HG02852 (cell line): ENCODE data around the gene CLIC4.
"Not testable (repeated sequence)": the region's sequence is repeated elsewhere in the genome, so short reads cannot be mapped to it uniquely, and the experiment has no call there.

ENCODE experiments used
- ATAC-seq: cut with Tn5 transposase; IDR thresholded peaks from one replicate; pipeline ENCODE4 v1.9.1; 2021; ENCODE audit warnings: mild to moderate bottlenecking, moderate library complexity; ENCODE audit not compliant: unreplicated experiment

Gene CLIC4

GRCh38 chr1:24769656-24770651 is 24.7 kb downstream of the CLIC4 start:
- no peak for ATAC-seq

GRCh38 chr1:24770881-24771280 is 25.6 kb downstream of the CLIC4 start:
- ATAC-seq: no peak

GRCh38 chr1:24771574-24771973 is 26.3 kb downstream of the CLIC4 start:
- no peak for ATAC-seq

- no peak for ATAC-seq
Measured at GRCh38 chr1:24773618-24774017, 28.4 kb downstream of the CLIC4 start.

- no peak for ATAC-seq
Measured at GRCh38 chr1:24775348-24775747, 30.1 kb downstream of the CLIC4 start.

- no peak for ATAC-seq
Measured at GRCh38 chr1:24775916-24776315, 30.7 kb downstream of the CLIC4 start.

- ATAC-seq: no peak
Measured at GRCh38 chr1:24776821-24777220, 31.6 kb downstream of the CLIC4 start.

- ATAC-seq: no peak
Measured at GRCh38 chr1:24778141-24778540, 32.9 kb downstream of the CLIC4 start.

- not testable (repeated sequence) for ATAC-seq
Measured at GRCh38 chr1:24779199-24779598, 34.0 kb downstream of the CLIC4 start.

- no peak for ATAC-seq
Measured at GRCh38 chr1:24779689-24780464, 34.6 kb downstream of the CLIC4 start.

GRCh38 chr1:24780626-24781025 is 35.4 kb downstream of the CLIC4 start:
- ATAC-seq: not testable (repeated sequence)

- no peak for ATAC-seq
Measured at GRCh38 chr1:24782689-24783088, 37.4 kb downstream of the CLIC4 start.

- no peak for ATAC-seq
Measured at GRCh38 chr1:24783713-24784112, 38.5 kb downstream of the CLIC4 start.

- no peak for ATAC-seq
Measured at GRCh38 chr1:24786191-24786590, 40.9 kb downstream of the CLIC4 start.

GRCh38 chr1:24790490-24790889 is 45.2 kb downstream of the CLIC4 start:
- ATAC-seq: no peak

GRCh38 chr1:24793447-24794129 is 48.3 kb downstream of the CLIC4 start:
- ATAC-seq: no peak

GRCh38 chr1:24794130-24794502 is 48.9 kb downstream of the CLIC4 start:
- ATAC-seq: not testable (repeated sequence)

- ATAC-seq: no peak
Measured at GRCh38 chr1:24795236-24795635, 50.0 kb downstream of the CLIC4 start.

- ATAC-seq: no peak
Measured at GRCh38 chr1:24796524-24796923, 51.3 kb downstream of the CLIC4 start.

- not testable (repeated sequence) for ATAC-seq
Measured at GRCh38 chr1:24799242-24799641, 54.0 kb downstream of the CLIC4 start.

GRCh38 chr1:24801176-24801575 is 55.9 kb downstream of the CLIC4 start:
- no peak for ATAC-seq
